Stimulated activated CD8-positive, alpha-beta memory T cell treated with anti-CD3 and anti-CD28 coated beads, Interleukin-15, amount 100 ng/mL, for 24 hours (primary cell): ENCODE measurements around the gene RFX2.

Experiments
- DNase-seq: peaks from one replicate; pipeline ENCODE4 v3.0.0-alpha.2; 2020; ENCODE audit warnings: low read depth

RFX2 gene

DNA sequence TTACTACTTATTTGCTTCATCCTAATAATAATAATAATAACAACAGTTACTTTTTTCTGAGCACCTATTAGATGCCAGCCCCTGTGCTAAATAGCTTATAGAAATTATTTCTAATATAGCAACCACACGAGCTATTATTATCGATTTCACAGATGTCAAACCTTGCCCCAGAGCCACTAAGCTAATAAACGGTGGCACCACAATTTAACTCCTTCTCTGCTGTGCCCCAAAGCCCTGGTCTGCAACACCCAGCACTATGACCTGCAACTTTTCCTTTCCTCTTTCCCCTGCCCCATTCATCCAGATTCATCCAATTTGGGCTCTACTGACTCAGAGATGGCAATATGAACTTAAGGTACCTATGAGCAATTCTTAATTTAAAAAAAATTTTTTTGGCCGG lies 6.4 kb downstream of the RFX2 start:
- DNase-seq: no peak

DNA sequence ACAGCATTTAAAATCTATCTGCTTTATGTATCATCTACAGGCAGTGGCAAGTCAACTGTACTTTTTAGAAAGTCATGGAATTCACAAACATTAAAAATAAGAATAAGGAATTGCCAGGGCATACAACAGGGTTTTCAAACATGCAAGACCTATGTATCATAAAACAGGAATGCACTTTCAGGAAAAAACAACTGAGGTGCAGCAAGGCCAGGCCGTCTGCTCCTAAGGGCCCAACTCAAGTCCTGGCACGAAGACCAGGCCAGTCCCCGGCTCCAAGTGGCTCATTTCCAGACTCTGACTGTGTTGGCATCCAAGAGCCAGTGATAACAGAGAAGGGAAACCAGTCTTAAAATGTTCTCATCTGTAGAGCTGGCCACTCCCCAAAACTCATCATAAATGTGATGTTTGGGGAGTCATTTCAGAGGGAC lies 7.1 kb downstream of the RFX2 start:
- no peak for DNase-seq

DNA sequence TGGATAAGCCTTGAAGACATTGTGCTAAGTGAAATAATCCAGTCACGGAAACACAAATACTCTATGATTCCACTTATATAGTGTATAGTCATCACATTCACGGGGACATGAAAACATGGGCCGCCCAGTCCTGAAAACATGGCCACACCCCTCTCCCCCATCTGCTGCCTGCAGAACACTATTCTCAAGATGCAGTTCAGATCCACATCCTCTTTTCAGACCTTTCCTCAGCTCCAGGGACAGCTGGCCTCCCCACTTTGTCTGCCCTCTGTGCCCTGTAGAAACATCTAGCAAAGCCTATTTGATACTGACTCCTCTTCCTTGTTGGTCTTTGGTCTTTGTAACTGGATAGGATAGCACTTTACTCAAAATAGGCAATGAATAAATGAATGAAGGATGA lies 8.3 kb downstream of the RFX2 start:
- DNase-seq: no peak

DNA sequence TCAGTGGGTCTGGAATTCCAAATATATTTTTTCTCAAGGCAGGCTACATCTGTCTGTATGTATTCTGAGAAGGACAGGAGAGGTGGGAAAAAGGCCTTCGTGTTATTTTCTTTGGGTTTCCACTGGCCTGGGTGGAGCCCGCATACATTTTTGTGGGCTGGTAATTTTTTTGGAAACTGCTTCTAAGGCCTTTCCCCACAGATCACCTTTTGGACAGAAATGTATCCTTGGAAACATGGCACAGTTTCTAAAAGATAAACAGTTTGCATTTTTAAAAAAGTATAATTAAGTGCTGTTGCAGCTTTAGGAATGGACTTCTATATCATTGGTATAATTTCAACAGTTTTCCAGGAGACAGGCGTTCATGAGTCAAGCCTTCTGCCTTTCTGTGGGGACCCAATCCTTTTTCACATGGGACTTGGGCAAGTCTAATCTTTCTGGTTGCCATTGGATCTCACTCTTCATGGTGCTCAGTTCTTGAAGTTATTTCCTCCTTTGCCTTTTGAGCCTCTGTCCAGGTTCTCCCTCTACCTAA lies 8.9 kb downstream of the RFX2 start:
- no peak for DNase-seq

DNA sequence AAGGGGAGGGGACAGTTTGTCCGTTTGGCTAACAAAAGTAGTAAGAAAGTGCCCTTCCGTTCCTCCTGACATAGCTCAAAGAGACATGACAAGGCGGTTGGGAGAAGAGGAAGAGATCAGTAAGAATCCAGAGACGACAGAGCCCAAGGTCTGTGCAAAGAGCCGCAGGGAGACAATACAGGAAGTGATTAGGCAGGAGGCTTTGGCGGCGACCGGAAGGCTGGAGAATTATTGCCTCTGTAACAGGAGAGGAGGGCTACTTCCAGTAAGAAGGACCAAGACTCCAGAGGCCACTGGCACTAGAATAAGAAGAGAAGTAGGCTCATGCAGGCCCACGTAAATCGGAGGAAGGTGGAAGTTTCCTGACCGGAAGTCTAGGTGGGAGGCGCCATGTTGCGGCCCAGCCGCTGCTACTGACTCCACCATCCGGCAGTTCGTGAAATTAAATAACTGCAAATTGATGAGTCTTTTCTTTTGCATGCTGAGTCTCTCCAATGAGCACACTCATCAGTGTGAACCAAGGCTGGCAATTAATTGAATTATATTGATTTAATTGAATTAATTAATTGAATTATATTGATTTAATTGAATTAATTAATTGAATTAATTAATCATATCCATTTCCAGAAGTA lies 9.9 kb downstream of the RFX2 start:
- DNase-seq: no peak

DNA sequence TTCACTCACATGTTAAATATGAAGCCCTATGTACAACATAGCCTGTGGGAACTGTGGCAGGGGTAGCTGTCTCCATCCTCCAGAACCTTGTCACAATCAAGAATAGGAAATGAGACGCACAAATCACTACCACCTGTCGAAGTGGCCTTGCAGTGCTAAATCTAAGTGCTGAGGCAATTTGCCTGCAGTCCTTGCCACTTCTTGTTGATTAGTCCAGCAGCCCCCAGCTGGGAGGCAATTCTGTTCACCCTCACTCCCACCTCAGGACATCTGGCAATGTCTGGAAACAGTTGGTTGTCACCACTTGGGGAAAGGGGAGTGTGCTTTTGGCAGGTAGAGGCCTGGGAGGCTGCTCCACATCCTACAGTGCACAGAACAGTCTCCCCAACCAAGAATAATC lies 10.7 kb downstream of the RFX2 start:
- no peak for DNase-seq

DNA sequence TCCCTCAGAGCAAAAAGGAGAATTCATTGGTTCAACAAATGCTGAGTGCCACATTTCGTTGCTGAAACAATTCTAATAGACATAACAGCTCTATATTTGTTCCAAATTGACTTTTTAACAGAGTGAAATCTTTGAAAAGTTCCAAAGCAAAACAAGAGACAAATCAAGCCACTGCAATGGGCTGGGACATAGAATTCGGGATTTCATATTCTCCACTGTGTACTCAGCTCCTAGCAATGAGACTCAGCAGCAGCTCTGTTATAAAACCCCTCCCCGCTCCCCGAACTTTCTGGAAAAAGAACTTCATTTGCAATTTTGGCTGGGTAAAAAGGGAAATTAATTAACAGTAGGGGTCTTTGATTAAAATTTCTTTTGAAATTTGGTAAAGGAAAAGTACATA lies 11.3 kb downstream of the RFX2 start:
- DNase-seq: no peak

DNA sequence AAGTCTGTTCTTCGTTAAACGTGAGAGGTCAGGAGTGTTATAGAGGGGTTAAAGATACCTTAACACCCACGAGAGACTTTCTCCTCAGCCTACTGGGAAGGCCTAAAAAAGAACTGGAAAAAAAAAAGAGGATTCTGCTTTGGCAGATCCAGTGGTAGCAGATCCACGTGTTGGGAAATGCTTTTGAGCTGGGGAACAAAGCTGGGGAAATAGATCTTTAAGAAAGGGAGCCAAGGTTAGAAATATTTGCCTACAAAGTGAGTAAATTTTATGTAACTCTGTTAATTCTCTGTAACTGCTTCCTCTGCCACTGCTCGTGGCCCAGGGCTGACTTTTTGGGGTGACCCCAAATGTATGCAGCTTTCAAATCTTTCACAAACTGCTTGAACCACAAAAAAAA lies 11.7 kb downstream of the RFX2 start:
- no peak for DNase-seq

DNA sequence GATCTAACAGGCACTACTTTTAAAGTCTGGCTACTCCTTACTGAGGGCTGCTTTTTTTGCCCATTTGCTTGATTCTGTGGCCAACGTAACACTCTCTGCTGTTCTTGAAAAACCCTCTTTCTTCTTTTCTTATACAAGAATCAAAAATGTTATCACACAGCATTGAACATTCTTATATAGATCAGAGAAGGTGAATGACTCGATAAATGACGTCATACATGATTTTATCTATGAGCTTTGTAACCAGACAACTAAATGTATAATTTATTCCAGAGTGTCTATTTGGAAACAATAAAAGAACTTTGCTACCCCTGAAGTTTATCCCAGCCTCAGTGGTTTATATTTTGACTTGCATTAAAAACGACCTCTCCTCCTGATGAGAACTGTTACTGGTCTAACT lies 12.4 kb downstream of the RFX2 start:
- no peak for DNase-seq

DNA sequence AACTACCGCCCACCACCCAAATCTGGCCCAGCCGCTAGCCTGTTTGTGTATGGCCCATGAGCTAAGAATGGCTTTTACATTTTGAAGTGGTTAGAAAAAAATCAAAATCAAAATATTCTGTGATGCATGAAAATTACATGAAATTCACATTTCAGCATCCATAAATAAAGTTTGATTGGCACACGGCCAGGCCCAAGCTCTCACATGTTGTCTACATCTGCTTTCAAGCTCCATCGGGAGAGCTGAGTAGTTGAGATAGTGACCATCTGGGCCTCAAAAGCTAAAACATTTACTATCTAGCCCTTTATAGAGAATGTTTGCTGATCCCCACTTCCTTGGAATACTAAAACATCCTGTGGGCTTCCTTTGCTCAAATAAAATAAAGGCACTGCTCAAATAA lies 14.5 kb downstream of the RFX2 start:
- no peak for DNase-seq

DNA sequence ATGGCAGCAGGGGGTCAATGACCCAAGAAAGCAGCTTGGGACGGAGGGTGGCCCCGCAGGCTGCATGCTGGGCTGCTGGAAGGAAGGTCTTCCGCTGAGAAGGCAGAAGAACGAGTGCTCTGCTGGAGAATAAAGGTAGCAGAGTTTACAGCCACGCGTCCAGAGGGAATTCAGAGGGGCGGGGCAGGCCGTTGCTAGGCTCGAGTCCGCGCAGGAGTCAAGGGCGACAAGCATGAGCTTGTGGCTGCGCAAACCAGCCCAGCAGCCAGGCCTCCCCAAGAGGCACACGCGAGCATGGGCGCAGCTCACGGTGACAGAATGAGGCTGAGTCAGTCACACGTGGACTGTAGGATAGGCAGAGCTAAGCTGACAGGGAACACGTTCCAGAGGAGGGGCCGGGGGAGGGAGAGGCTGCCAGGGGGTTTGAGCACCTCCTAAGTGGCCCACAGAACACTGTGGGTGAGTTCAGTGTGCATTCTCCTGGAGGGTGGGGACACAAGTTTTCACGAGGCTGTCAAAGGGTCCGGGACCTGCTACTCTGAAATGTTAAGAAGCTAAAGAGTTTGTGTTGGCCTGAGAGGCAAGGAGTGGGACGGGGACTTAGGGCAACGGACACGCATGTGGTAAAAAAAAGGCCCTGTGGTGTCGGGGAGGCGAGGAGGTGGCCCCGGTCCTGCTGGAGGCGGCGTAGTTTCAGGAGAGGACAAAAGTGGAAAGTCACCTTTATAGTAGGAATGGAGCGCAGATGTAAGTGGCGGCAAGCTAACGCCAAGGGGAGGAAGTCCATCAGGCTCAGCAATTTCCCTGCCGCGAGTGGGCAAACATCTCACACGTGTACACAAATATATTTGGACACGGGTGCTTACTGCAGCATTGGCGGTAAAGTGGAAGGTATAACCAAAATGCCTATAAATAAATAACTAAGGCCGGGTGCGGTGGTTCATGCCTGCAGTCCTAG lies 17.7 kb downstream of the RFX2 start:
- no peak for DNase-seq

DNA sequence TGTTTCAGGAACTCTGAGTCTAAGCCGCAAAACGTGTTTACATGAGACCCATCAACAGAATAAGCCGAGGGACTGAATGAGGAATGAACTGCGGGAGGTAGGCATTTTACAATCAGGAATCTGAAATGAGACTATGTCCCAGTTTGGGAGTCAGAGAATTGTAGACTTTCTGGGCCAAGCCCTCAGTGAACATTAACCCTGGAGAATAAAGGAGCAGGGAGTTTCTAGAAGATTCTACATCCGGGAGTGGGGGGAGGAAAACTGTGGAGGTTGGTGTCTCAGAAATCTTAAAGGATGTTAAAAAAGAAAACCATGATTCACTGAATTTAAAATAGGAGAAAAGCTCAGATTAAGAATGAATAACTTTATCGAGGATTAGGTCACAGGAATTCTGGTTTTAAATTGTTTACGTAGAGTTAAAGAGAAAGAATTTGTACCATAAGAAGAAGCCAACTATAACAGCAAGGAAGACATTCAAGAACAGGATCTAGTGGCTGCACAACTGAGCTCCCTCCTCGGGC lies 18.5 kb downstream of the RFX2 start:
- no peak for DNase-seq

DNA sequence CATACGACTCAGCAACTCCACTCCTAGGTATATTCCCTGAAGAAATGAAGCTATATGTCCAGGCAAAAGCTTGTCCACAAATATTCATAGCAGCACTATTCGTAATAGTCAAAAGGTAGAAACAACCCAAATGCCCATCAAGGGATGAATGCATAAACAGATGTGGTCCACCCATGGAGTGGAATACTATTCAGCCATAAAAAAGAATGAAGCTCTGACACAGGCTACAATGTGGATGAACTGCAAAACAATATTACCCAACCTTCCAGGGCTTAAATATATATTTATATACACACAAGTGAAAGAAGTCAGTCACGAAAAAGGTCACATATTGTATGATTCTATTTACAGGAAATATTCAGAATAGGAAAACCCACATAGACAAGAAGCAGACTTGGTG lies 19.7 kb downstream of the RFX2 start:
- DNase-seq: no peak

DNA sequence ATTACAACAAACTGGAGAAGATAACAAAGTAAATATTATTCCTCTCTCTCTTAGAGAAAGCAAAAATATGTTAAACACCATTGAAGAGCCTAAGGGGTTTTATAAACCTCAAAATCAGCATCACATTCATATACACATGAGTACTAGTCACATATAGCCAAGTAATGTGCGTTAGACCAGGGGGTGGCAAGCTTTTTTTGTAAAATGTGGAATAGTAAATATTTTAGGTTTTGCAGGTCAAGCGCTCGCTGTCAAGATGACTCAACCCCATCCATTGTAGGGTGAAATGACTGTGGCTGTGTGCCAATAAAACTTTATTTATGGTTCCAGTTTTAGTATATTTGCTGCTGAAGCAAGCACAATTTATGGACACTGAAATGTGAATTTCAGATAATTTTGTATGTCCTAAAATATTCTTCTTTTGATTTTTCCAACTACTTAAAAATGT lies 21.7 kb downstream of the RFX2 start:
- DNase-seq: no peak

DNA sequence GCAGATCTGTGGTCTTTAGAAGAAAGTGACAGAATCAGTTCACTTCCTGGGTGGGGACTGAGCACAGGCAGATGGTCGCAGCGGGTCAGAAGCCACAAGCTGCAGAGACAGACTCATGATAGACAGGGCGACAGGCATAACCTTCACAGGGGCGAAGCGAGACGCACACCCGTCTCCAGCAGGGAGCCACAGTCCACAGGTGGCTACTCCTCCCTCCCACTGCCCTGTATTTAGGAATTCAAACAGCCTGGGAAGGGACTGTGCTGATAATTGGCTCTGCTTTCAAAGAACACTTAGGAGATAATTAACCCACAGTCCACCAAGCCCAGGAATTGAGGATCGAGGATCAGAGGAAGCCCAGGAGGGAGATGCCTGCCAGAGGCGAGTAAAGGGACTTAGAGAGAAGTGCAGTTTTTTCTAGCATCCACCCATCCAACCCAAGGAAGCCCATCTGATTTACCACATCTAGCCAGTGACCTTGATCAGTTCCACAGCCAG lies 23.2 kb downstream of the RFX2 start:
- DNase-seq: no peak

DNA sequence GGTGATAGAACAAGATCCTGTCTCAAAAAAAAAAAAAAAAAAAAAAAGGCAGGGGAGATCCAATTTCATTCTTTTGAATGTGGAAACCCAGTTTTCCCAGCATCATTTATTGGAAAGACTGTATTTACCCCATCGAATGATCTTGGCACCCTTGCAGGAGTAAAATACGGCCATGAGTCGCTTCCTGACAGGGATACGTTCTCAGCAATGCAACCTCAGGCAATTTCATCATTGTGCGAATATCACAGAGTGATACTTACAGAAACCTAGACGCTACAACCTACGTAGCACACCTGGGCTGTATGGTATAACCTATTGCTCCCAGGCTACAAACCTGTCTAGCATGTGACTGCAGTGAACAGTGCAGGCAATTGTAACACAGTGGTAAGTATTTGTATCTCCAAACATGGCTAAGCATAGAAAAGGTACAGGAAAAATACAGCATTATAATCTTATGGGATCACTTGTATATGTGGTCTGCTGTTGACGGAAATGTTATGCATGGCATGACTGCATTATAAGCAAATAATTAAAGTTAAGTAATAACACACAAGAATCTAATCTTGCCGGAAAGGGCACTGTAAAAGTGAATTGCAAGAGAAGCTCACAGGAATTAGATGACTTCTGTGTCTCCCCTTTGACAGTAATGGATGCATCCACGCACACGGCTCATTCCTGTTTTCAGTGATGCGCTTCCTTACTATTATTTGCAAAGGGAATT lies 24.1 kb downstream of the RFX2 start:
- DNase-seq: no peak

DNA sequence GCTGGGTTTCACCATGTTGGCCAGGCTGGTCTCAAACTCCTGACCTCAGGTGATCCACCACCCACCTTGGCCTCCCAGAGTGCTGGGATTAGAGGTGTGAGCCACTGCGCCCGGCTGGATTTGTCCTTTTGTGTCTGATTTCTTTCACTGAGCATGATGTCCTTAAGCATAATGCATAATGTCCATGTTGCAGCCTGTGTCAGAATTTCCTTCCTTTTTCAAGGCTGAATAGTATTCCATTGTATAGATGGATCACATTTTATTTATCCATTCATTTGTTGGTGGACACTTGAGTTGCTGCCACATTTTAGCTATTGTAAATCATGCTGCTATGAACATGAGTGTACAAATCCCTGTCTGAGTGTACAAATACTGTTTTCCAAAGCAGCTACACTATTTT lies 25.5 kb downstream of the RFX2 start:
- DNase-seq: no peak

DNA sequence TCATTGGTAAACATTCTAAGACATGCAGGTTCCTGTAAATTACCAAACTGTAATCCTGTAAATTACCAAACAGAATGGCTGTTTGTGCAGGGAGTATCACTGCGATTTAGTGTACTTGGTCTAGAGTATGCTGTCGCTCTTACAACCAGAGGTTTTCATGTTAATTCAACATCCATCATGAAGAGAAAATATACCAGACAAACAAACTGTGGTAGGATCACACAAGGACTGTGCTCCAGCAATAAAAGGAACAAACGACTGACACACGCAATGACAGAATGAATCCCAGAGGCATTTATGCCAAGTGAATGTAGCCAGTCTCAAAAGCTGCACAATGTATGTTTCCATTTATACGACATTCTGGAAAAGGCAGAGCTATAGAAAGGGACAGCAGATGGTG lies 31.2 kb downstream of the RFX2 start:
- DNase-seq: no peak

DNA sequence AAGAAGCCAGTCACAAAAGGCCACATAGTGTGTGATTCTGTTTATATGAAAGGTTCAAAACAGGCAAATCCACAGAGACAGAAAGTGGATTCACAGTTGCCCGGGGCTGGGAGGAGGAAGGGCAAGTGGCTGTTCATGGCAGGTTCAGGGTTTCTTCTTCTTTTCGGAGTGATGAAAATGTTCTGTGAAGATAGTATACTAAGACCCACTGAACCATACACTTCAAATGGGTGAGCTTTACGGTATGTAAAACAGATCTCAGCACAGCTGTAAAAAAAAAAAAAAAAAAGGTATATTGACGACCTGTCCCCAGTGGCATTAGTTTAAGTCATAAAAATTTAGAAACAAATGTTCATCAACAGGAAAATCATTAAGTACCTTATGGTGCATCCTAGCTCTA lies 32.2 kb downstream of the RFX2 start:
- DNase-seq: no peak

DNA sequence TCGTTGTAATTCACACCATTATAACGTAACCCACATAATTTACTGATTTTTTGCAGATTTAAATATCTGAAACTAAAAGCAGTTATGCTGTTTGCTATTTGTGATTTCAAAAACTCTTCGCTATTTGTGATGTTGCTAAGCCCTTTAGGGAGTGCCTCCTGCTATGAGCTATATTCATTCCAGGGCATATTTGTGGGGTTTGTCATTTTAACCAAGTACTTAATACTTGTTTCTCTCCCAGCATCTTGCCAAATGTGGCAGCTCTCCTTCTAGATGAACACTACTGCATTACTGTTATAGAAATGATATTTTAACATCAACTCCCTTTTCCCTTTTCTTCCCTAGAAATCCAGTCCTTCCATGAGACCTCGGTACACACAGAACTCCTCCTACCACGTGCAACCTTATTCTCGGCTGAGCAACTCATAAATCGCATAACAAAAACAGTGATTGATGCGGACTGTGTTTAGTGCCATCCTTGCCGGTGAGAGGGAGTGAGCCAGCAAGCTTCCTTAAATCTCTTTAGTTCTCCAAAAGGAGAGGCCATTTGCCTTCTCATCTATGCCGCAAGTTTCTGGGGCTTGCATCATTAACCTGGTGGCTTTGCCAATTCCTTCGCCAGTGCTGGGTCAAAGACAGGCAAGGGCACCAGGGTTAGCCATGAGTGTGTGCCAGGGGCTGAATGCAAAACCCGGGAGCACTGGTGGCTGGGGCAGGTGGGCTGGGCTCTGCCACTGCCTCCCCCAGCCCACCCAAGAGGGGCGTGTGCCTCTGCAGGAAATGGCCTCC lies 33.4 kb downstream of the RFX2 start:
- DNase-seq: no peak

DNA sequence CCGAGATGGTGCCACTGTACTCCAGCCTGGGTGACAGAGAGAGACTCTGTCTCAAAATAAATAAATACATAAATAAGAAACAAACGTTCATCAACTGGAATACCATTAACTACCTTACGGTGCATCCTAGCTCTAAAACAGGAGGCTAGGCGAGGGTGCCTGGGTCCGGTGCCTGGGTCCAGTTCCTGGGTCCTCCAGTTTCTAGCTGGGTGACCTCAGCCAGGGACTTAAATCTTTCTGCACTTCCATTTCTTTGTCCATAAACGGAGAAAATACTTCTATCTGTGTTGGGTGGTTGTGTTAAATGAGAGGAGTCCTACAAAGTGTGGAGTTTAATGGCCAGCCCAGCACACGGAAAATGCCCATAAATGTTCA lies 34.0 kb downstream of the RFX2 start:
- DNase-seq: no peak
